Measurements from ENCODE around the gene UBA1.
A peak's percentile ranks its signal among the peaks of the same experiment; 100 is the strongest.

Gene UBA1

GRCh38 chrX:47190445-47191269 lies 3.0 kb upstream of the UBA1 start:
- DNase-seq: peak; percentile 39 to 68 (median 52)

- peak in 2 of 4 experiments; percentile 6 to 26 for DNase-seq
Measured at GRCh38 chrX:47191331-47191730, 2.3 kb upstream of the UBA1 start.

- no peak for DNase-seq
Measured at GRCh38 chrX:47191806-47192401, 1.7 kb upstream of the UBA1 start.

- no peak for DNase-seq
Measured at GRCh38 chrX:47194194-47194787, 662 bp downstream of the UBA1 start.

GRCh38 chrX:47196098-47196497 lies 2.5 kb downstream of the UBA1 start:
- no peak for DNase-seq

GRCh38 chrX:47197526-47197925 lies 3.9 kb downstream of the UBA1 start:
- DNase-seq: no peak

GRCh38 chrX:47198026-47198686 lies 4.5 kb downstream of the UBA1 start:
- DNase-seq: no peak

GRCh38 chrX:47198687-47199080 lies 5.1 kb downstream of the UBA1 start:
- DNase-seq: no peak

GRCh38 chrX:47199286-47199685 lies 5.7 kb downstream of the UBA1 start:
- no peak for DNase-seq

- DNase-seq: no peak
Measured at GRCh38 chrX:47200385-47201150, 6.9 kb downstream of the UBA1 start.

- no peak for DNase-seq
Measured at GRCh38 chrX:47201345-47201944, 7.8 kb downstream of the UBA1 start.

GRCh38 chrX:47202316-47202715 lies 8.7 kb downstream of the UBA1 start:
- no peak for DNase-seq

- no peak for DNase-seq
Measured at GRCh38 chrX:47202877-47203276, 9.2 kb downstream of the UBA1 start.

- no peak for DNase-seq
Measured at GRCh38 chrX:47204970-47205369, 11.3 kb downstream of the UBA1 start.

- DNase-seq: no peak
Measured at GRCh38 chrX:47206316-47206715, 12.7 kb downstream of the UBA1 start.

- no peak for DNase-seq
Measured at GRCh38 chrX:47208108-47208507, 14.5 kb downstream of the UBA1 start.

- DNase-seq: no peak
Measured at GRCh38 chrX:47209508-47210238, 16.0 kb downstream of the UBA1 start.

GRCh38 chrX:47210661-47211425 lies 17.2 kb downstream of the UBA1 start:
- DNase-seq: no peak

- DNase-seq: no peak
Measured at GRCh38 chrX:47212381-47213293, 19.0 kb downstream of the UBA1 start.

Measured in activated naive CD4-positive, alpha-beta T cell (primary cell).